Neural progenitor cell (in vitro differentiated cells): Measurements from ENCODE around the gene STN1. TPM values are rescaled to one million over a fixed set of nuclear protein-coding genes. Genes with fewer than 3 reads are reported as not detected.

Experiments
- DNase-seq: peaks from one replicate; pipeline ENCODE4 v3.0.0-alpha.2; 2016; ENCODE audit warnings: low spot score
- H2AFZ ChIP-seq: fragments of 200-600 bp; sonication (generic); replicated peaks from 2 replicates; pipeline ENCODE4 v1.6.1; 2016; ENCODE audit warnings: antibody characterized with exemption
- H3F3A ChIP-seq: fragments of 200-600 bp; sonication (generic); 2 replicates; pipeline ENCODE4 v1.6.1; 2016; ENCODE audit warnings: antibody characterized with exemption, low read depth
- H3K27ac ChIP-seq: fragments of 200-600 bp; sonication (generic); 2 replicates; pipeline ENCODE4 v1.5.1; 2016; ENCODE audit warnings: mild to moderate bottlenecking
- H3K27me3 ChIP-seq: fragments of 200-600 bp; sonication (generic); 2 replicates; pipeline ENCODE4 v1.6.1; 2016; ENCODE audit warnings: mild to moderate bottlenecking, moderate library complexity
- H3K36me3 ChIP-seq: fragments of 200-600 bp; sonication (generic); 2 replicates; pipeline ENCODE4 v1.5.1; 2016
- H3K4me1 ChIP-seq: fragments of 200-600 bp; sonication (generic); 2 replicates; pipeline ENCODE4 v1.6.1; 2016; ENCODE audit warnings: mixed run types
- H3K4me2 ChIP-seq: fragments of 200-600 bp; sonication (generic); 2 replicates; pipeline ENCODE4 v1.6.1; 2016
- H3K4me3 ChIP-seq: fragments of 200-600 bp; sonication (generic); 2 replicates; pipeline ENCODE4 v1.5.1; 2016
- H3K79me2 ChIP-seq: fragments of 200-600 bp; sonication (generic); 2 replicates; pipeline ENCODE4 v1.6.1; 2016; ENCODE audit warnings: low read depth
- H3K9ac ChIP-seq: fragments of 200-600 bp; sonication (generic); 2 replicates; pipeline ENCODE4 v1.6.1; 2016
- H3K9me3 ChIP-seq: fragments of 200-600 bp; sonication (generic); 2 replicates; pipeline ENCODE4 v1.5.1; 2016; ENCODE audit warnings: low read depth
- H4K20me1 ChIP-seq: fragments of 200-600 bp; sonication (generic); 2 replicates; pipeline ENCODE4 v1.6.1; 2016; ENCODE audit warnings: low read depth
- H3K27ac Mint-ChIP-seq: 3 replicates; pipeline ENCODE4 v1.8.0; 2021; ENCODE audit warnings: mixed read lengths
- H3K27me3 Mint-ChIP-seq: 2 replicates; pipeline ENCODE4 v1.8.0; 2022; ENCODE audit warnings: low read depth, mild to moderate bottlenecking, inconsistent platforms, moderate library complexity, mixed read lengths; ENCODE audit not compliant: insufficient read depth
- H3K36me3 Mint-ChIP-seq: 3 replicates; pipeline ENCODE4 v1.8.0; 2021; ENCODE audit warnings: mixed read lengths
- H3K4me1 Mint-ChIP-seq: 3 replicates; pipeline ENCODE4 v1.8.0; 2021; ENCODE audit warnings: mixed read lengths
- H3K4me3 Mint-ChIP-seq: 3 replicates; pipeline ENCODE4 v1.8.0; 2021; ENCODE audit warnings: mild to moderate bottlenecking, moderate library complexity, mixed read lengths
- H3K9me3 Mint-ChIP-seq: 3 replicates; pipeline ENCODE4 v1.8.0; 2020; ENCODE audit warnings: mixed read lengths
- CTCF ChIP-seq: fragments of 200-600 bp; sonication (generic); IDR thresholded peaks from 2 replicates; pipeline ENCODE4 v1.5.1; 2017; ENCODE audit warnings: antibody characterized with exemption, mild to moderate bottlenecking
- EZH2 ChIP-seq: fragments of 200-600 bp; sonication (generic); IDR thresholded peaks from 2 replicates; pipeline ENCODE4 v1.6.1; 2017; ENCODE audit warnings: antibody characterized with exemption, mild to moderate bottlenecking, moderate library complexity
- EZH2phosphoT487 ChIP-seq: fragments of 200-600 bp; sonication (generic); IDR thresholded peaks from 2 replicates; pipeline ENCODE4 v1.6.1; 2017; ENCODE audit warnings: antibody characterized with exemption
- total RNA-seq: library from RNA; depleted of rRNA; stranded (reverse); fragments of >200 nt; gene quantifications from 2 replicates; pipeline ENCODE4 v1.2.3, GENCODE V29; 2015; ENCODE audit warnings: low replicate concordance

The STN1 gene
- total RNA-seq, 1 donor from 2014 or later, result 32.0 TPM

GRCh38 chr10:103843045-103843444 lies 74.9 kb downstream of the STN1 start:
- Mint-ChIP-seq H3K4me3 (no peak overlapping the region), H3K27me3 (no peaks in the 10 kb centered on the region), H3K9me3 (no peaks in the 10 kb centered on the region), H3K27ac (no peak overlapping the region), H3K36me3 (no peaks in the 10 kb centered on the region), H3K4me1 (peaks cover 48% of the 10 kb centered on the region)
- H3K27ac ChIP-seq, result no peak overlapping the region
- H3K27me3 ChIP-seq, result peaks cover 26% of the 10 kb centered on the region
- no peaks in the 10 kb centered on the region for H3K9me3 ChIP-seq
- no peak overlapping the region for H3K4me2 ChIP-seq
- H2AFZ ChIP-seq, result no peak overlapping the region
- peaks cover 18% of the 10 kb centered on the region for H4K20me1 ChIP-seq
- no peaks in the 10 kb centered on the region for H3K36me3 ChIP-seq
- no peaks in the 10 kb centered on the region for H3K79me2 ChIP-seq
- no peak overlapping the region for H3K9ac ChIP-seq
- TF ChIP-seq EZH2phosphoT487 (no peak), EZH2 (no peak), CTCF (no peak)
- H3F3A ChIP-seq, result peaks cover 16% of the 10 kb centered on the region
- no peak for DNase-seq
- H3K4me1 ChIP-seq, result peaks cover 21% of the 10 kb centered on the region
- H3K4me3 ChIP-seq, result no peak overlapping the region

GRCh38 chr10:103842605-103843004 lies 75.4 kb downstream of the STN1 start:
- no peak overlapping the region for H3K4me2 ChIP-seq
- no peak overlapping the region for H3K4me3 ChIP-seq
- no peaks in the 10 kb centered on the region for H3K9me3 ChIP-seq
- H4K20me1 ChIP-seq, result peaks cover 18% of the 10 kb centered on the region
- peaks cover 21% of the 10 kb centered on the region for H3K4me1 ChIP-seq
- Mint-ChIP-seq H3K4me1 (peaks cover 48% of the 10 kb centered on the region), H3K27ac (no peak overlapping the region), H3K36me3 (no peaks in the 10 kb centered on the region), H3K4me3 (no peak overlapping the region), H3K9me3 (no peaks in the 10 kb centered on the region), H3K27me3 (no peaks in the 10 kb centered on the region)
- H3K36me3 ChIP-seq, result no peaks in the 10 kb centered on the region
- no peak for DNase-seq
- no peak overlapping the region for H2AFZ ChIP-seq
- H3F3A ChIP-seq, result peaks cover 16% of the 10 kb centered on the region
- H3K27ac ChIP-seq, result no peak overlapping the region
- peaks cover 26% of the 10 kb centered on the region for H3K27me3 ChIP-seq
- no peaks in the 10 kb centered on the region for H3K79me2 ChIP-seq
- no peak for TF ChIP-seq EZH2
- TF ChIP-seq EZH2phosphoT487, result no peak
- no peak for TF ChIP-seq CTCF
- no peak overlapping the region for H3K9ac ChIP-seq

- no peak overlapping the region for H3K27ac Mint-ChIP-seq
- no peak for DNase-seq
- H3K27me3 Mint-ChIP-seq, result peaks cover 2% of the 10 kb centered on the region
Observed at GRCh38 chr10:103841519-103841918, 76.5 kb downstream of the STN1 start.

More at GRCh38 chr10:103841519-103841918, 76.5 kb downstream of the STN1 start:
- Histone ChIP-seq H4K20me1 (peaks cover 18% of the 10 kb centered on the region), H3K9me3 (no peaks in the 10 kb centered on the region), H3K27me3 (peaks cover 26% of the 10 kb centered on the region), H3K4me3 (no peak overlapping the region), H3F3A (peaks cover 16% of the 10 kb centered on the region), H3K4me1 (peaks cover 27% of the 10 kb centered on the region), H2AFZ (no peak overlapping the region), H3K27ac (no peak overlapping the region), H3K9ac (no peak overlapping the region), H3K79me2 (no peaks in the 10 kb centered on the region), H3K4me2 (no peak overlapping the region), H3K36me3 (no peaks in the 10 kb centered on the region)
- Mint-ChIP-seq H3K4me1 (peaks cover 50% of the 10 kb centered on the region), H3K4me3 (peak overlapping the region; percentile 14), H3K9me3 (no peaks in the 10 kb centered on the region), H3K36me3 (no peaks in the 10 kb centered on the region)
- TF ChIP-seq EZH2phosphoT487 (no peak), CTCF (no peak), EZH2 (no peak)
